ENCODE measurements around the gene GALNT15.

Gene GALNT15

GRCh38 chr3:16254916-16255315 lies 80.4 kb downstream of the GALNT15 start:
- no peak for DNase-seq (ENCODE audit: low read depth)

- no peak for DNase-seq (ENCODE audit: low read depth)
Observed at GRCh38 chr3:16255326-16255725, 80.8 kb downstream of the GALNT15 start.

- DNase-seq (ENCODE audit: low read depth) = no peak
Observed at GRCh38 chr3:16255726-16256125, 81.2 kb downstream of the GALNT15 start.

- no peak for DNase-seq (ENCODE audit: low read depth)
Observed at GRCh38 chr3:16257309-16257708, 82.8 kb downstream of the GALNT15 start.

GRCh38 chr3:16258177-16258576 lies 83.7 kb downstream of the GALNT15 start:
- DNase-seq (ENCODE audit: low read depth) = no peak

- DNase-seq (ENCODE audit: low read depth) = no peak
Observed at GRCh38 chr3:16258866-16259265, 84.4 kb downstream of the GALNT15 start.

- no peak for DNase-seq (ENCODE audit: low read depth)
Observed at GRCh38 chr3:16260046-16260445, 85.6 kb downstream of the GALNT15 start.

GRCh38 chr3:16262174-16262573 lies 87.7 kb downstream of the GALNT15 start:
- DNase-seq (ENCODE audit: low read depth) = no peak

- DNase-seq (ENCODE audit: low read depth) = no peak
Observed at GRCh38 chr3:16264174-16264707, 89.8 kb downstream of the GALNT15 start.

GRCh38 chr3:16264708-16265454 lies 90.4 kb downstream of the GALNT15 start, which contains the start of the genes DPH3 and OXNAD1:
DPH3 (minus strand) TSS chr3:16264943; CDS start chr3:16264876, 67 bp downstream.
OXNAD1 (plus strand) TSS chr3:16265212; CDS start chr3:16270953, 5,741 bp downstream.
- peak; percentile 99 for DNase-seq (ENCODE audit: low read depth)

GRCh38 chr3:16265455-16265786 lies 90.9 kb downstream of the GALNT15 start:
- no peak for DNase-seq (ENCODE audit: low read depth)

- DNase-seq (ENCODE audit: low read depth) = no peak
Observed at GRCh38 chr3:16266714-16267113, 92.2 kb downstream of the GALNT15 start.

GRCh38 chr3:16270855-16271254 lies 96.4 kb downstream of the GALNT15 start:
- DNase-seq (ENCODE audit: low read depth) = no peak

- DNase-seq (ENCODE audit: low read depth) = no peak
Observed at GRCh38 chr3:16272588-16272987, 98.1 kb downstream of the GALNT15 start.

- no peak for DNase-seq (ENCODE audit: low read depth)
Observed at GRCh38 chr3:16273867-16274266, 99.4 kb downstream of the GALNT15 start.

- no peak for DNase-seq (ENCODE audit: low read depth)
Observed at GRCh38 chr3:16277471-16277870, 103.0 kb downstream of the GALNT15 start.

- DNase-seq (ENCODE audit: low read depth) = no peak
Observed at GRCh38 chr3:16279010-16279801, 104.7 kb downstream of the GALNT15 start.

GRCh38 chr3:16280671-16281070 lies 106.2 kb downstream of the GALNT15 start:
- no peak for DNase-seq (ENCODE audit: low read depth)
